Glomerular visceral epithelial cell (primary cell): ENCODE data around the gene FGD2.
"Not testable (repeated sequence)": the region's sequence is repeated elsewhere in the genome, so short reads cannot be mapped to it uniquely, and the experiment has no call there.

Source experiments
- DNase-seq: peaks from one replicate; pipeline ENCODE4 v3.0.0-alpha.2; 2016; ENCODE audit errors: extremely low spot score

Gene FGD2

GRCh38 chr6:37039958-37040357, 34.5 kb downstream of the FGD2 start:
- DNase-seq, result no peak

DNA sequence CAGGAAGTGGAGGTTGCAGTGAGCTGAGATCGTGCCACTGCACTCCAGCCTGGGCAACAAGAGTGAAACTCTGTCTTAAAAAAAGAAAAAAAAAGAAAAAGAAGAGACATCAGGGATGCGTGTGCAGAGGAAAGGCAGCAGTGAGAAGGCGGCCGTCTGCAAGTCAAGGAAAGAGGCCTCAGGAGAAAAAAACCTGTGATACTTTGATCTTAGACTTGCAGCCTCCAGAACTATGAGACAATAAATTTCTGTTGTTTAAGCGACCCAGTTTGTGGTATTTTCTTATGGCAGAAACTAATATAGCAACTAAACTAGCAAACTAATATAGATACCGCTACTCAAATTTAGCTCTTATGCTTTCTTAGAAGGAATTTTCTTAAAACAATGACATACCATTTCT, 36.1 kb downstream of the FGD2 start:
- DNase-seq, result no peak

DNA sequence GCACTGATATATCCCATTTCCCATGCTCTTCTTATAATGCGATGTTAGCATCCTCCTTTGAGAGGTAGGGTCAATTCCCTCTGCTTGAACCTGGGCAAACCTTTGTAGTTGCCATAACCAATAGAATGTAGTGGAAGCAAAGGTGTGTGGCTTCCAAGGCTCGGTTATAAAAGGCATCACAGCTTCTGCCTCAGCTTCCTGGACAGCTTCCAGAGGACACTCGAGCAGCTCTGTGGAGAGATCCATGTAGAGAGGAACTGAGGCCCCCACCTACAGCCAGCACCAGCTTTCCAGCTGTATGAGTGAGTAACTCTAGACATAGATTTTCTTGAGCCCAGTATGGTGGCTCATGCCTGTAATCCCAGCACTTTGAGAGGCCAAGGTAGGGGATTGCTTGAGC, 36.7 kb downstream of the FGD2 start:
- no peak for DNase-seq

- DNase-seq, result not testable (repeated sequence)
These were observed 37.6 kb downstream of the FGD2 start for GRCh38 chr6:37043091-37043490.

DNA sequence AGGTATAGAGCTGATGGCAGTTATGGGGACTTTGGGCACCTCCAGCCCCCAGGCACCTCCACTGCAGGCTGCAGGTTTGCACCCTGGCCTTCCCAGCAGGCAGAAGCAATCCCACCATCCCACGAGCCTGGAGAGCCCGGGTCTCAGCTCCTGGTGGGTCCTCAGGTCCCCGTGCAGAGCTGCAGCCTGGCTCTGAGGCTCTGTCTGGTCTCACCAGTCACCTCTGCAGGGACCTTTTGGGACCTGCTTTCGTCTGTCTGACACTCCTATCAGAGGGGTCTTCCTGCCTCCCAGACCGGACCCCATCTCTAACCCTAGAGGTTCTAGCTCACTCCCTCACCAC, 41.9 kb downstream of the FGD2 start:
- DNase-seq, result no peak

DNA sequence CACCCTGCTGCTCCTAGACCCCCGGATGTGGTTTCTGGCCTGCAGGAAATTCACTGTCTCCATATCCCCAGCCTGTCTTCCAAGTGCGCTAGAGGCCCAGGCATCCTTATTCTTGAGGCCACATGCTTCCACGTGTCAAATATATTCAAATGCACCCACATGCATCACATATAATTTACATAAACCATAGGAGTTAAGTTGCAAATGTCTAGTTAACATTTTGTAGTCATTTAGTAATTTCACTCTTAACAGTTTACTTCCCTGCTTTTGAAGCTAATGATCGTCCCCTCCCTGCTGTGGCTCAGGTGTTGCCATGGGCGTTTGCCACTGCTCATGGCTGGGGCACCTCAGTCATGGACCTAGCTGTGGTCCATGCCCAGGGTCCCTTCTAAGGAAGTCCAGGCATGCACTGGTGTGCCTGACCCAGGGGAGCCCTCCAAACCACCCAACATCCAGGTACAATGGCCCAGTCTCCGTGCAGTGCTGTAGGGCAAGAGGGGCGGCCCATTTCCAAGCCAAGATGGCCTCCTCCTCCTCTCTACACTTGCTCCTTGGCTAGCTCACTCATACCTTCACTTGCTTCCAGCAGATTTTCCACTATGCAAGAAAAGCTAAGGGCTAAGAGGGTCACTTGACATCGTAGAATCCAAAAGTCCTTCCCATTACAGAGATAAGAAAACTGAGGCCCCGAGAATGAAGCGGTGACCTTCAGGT, 42.4 kb downstream of the FGD2 start:
- DNase-seq, result no peak

DNA sequence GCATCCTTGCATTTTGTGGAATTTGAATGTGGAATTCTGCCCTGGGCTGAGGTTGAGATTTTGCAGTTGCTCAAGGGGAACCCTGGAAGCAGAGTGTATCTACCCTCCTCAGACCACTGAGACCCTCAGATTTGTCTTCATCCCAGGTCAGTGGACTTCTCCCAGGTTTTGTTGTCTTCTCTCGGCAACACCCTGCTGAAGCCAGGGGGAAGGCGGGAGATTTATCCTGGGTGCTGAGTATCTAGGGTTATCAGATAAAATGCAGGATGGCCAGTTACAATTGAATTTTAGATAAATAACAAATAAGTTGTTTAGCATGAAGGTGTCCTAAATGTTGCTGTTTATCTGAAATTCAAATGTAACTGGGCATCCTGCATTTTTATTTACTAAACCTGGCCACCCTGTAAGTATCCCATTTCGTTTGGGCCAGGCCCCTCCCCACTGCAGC, 43.0 kb downstream of the FGD2 start:
- DNase-seq, result no peak

- DNase-seq, result peak; percentile 88
These were observed 43.6 kb downstream of the FGD2 start for GRCh38 chr6:37048851-37049757.

DNA sequence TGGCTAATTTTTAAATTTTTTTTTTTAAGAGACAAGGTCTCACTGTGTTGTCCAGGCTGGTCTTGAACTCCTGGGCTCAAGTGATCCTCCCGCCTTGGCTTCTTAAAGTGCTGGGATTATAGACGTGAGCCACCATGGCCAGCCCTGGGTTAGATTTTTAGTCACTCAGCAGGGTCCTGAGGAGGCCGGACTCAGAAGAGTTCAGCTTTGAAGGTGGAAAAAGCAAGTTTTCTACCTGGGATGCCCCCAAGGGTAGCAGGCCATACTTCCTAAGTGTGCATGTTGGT, 44.2 kb downstream of the FGD2 start:
- DNase-seq, result no peak

DNA sequence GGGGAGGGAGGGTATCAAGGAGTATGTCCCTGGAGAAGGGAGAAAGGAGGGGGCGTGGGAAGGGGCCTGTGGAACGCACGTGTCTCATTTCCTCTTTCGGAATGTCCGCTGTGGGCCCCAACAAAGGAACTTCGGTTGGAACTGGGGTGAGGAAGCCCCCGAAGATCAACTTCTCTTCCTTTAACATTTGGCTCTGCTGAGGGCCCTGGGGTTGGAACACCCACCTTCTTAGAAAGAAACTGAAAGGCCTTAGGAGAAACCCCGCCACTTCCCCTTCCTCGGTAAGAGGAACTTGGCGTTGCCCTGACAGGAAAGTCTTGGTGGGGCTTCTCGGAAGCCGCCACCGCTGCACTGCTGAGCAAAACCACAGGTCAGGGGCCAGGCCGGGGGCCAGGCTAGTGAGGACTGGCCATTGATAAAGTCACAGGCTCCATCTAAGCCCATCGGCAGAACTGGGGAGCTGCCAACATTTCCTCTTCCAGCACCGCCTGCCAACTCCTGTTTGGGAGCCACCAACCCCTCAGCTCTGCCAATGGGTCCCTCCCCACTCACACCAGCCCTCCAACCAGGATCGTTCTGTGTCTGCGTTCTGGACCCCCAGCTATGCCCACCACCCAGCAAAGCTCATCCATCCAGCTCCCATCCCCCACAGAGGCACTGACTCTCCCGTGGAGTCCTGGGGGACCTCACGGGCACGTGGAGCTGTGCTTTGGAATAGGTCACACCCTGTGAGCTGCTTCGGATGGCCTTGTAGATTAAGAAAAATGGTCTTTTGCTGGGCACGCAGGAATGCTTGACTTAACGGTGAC, 44.8 kb downstream of the FGD2 start:
- DNase-seq, result no peak

GRCh38 chr6:37050854-37051137, 45.3 kb downstream of the FGD2 start:
- no peak for DNase-seq

DNA sequence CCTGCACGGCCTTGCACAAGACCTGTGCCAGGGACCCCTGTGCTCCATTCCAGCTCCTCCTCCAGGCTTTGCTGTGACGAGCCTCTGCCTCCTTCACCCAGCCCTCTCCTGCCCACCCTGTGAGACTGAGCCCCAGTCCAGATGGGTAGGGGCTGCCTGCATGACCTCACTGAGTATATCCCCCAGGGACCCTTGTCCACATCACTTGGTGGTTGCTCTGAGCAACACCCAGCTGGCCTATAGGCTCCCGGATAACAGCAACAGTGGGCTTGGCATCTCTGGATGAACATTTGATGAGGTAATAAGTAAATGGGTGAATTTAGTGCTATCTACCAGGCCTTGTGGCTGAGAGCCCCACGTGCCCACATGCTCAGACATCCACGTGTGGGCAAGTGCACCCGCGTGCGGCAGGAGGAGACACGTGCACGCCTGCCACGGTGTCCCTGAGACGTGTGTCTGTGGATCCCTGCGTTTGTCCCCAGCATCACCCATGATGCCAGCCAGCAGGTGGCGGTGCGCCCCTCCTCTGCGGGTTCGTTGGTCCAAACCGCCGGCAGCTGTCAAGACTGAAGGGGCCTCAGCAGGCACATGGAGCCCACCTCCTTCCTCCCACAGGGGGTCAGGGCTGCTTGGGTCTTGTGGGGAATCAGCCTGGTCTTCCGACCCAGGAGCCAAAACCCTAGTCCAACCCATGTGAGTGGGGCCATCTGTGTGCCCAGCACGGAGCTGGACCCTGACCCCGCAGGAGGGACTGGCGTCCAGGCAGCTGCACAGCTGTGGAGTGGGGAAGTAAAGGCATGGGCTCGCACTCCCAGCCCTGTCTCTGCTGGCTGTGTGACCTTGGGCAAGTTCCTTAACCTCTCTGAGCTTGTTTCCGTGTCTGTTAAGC, 45.9 kb downstream of the FGD2 start:
- peak; percentile 77 for DNase-seq

GRCh38 chr6:37052027-37052628, 46.7 kb downstream of the FGD2 start:
- no peak for DNase-seq

DNA sequence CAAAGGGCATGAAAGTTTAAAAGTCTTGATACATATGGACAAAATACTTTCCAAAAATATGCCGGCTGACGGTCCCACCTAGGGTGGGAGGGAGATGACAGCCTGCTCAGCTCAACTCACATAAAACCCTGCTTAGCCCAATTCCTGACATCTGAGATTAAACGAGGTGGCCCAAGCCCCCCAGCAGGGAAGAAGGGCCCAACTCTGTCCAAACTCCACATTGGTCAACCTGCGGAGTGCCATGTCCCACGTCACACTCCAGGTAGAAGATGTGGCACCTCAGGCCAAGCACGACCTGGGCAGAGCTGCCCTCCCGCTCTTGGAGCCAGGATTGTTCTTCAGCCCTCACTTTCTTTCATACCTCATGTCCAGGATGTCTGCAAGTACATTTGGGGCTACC, 48.2 kb downstream of the FGD2 start:
- DNase-seq, result no peak

GRCh38 chr6:37054171-37054570, 48.7 kb downstream of the FGD2 start:
- no peak for DNase-seq

GRCh38 chr6:37054580-37054979, 49.1 kb downstream of the FGD2 start:
- DNase-seq, result no peak

- no peak for DNase-seq
These were observed 50.6 kb downstream of the FGD2 start for GRCh38 chr6:37056112-37056403.

DNA sequence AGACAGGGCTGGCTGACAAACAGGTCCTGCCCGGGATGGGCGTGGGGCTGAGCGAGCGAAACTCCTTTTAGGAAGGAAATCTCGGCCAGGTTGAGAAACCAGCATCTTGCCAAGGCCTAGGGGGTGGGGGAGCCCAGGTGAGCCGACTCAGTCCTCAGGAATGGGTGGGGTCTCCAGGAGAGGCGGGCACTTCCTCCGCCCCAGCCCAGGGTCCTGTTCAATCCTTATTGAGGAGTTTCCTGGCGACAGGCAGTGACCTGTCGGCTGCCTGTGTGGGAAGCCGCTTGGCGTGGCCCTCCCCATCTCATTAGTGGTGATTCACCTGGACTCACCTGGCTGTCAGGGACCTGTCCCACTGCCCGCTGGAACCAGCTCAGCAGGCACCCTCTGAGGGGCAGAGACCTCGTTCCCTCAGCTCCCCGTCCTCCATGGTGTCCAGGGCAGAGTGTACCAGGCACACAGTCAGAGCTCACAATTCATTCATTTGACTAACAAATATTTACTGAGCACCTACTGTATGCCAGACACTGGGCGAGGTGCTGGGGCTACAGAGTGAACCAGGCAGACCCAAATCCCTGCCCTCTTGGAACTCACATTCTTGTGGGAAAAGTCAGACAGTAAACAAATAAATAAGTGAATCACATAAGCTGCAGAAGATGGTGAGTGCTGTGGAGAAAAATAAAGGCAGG, 51.1 kb downstream of the FGD2 start:
- no peak for DNase-seq

- DNase-seq, result no peak
These were observed 51.6 kb downstream of the FGD2 start for GRCh38 chr6:37057128-37057471.

DNA sequence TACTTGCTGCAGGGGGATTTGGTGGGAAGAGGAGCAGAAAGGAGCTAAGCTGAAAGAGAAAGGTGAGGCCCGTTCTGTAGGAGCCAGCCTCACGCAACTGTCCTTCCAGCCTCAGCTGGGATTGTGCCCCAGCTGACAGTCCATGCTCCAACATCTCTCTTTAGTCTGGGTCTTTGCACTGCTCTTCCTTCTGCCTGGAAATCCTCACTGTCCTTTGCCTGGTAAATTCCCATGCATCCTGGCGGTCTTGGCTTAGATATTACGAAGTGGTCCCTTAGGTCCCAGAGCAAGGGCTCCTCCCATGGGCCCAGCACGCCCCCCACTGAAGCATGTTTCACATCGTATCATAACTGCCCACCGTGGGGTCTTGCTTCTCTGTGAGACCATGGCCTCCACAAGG, 52.2 kb downstream of the FGD2 start:
- no peak for DNase-seq

DNA sequence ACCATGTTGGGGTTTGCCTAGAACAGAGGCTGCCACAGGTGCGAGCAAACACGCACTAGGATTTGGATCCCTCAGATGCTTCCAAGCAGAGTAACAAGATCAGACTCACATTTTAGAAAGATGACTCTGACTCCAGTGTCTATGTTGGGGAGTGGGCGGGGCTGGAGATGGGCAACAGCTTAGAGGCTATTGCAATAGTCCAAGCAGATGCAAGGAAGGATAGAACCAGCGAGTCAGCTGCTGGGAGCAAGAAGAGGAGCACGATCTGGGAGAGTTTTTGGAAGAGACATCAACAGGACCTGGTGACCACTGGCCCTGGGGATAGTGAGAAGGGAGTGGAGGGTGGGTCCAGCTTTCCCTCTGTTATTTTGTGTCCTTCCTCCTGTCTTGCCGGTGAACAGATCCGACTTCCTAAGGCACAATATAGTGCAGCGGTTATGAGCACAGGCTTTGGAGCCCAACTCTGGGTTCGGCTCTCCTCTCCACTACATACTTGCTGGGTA, 52.7 kb downstream of the FGD2 start:
- DNase-seq, result no peak
